ENCODE results near the gene ZNF107.

DNA sequence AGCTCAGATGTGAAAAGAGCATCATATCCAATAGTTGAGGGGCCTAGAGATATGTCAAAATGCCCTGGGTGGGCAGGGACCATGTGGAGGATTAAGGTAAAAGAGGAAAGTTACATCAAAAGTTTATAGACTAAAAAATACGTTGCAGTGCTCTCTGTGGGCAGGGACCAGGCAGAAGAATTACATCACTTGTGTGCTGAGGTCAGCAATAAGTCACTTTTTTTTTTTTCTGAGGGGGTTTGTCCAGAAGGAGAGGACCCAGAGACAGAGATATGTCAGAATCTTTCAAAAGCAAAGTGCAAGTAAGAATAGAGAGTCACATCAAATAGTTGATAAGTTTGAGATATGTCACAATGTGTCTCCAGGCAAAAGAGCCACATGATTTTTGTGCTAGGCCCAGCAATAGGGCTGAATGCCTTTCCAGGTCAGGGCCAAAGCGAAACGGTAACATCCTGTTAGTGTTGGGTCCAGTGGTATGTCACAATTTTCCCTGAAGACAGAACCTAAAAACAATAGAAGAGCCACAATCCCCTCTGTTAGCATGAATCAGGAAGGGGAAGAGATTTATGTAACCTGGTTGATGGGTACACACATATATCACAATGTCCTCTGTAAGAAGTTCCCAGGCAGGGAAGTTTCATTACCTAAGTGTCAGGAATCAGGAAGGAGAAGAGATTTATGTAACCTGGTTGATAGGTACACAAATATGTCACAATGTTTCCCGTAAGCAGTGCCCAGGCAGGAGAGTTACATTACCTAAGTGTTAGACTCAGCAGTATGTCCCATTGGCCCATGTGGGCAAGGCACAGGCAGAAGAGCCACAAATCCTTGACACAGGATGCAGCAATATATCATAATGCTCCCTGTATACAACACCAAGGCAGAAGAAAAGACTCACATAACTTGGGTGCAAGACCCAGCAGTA lies 28.1 kb upstream of the ZNF107 start:
- TF ChIP-seq, protein P1, sequence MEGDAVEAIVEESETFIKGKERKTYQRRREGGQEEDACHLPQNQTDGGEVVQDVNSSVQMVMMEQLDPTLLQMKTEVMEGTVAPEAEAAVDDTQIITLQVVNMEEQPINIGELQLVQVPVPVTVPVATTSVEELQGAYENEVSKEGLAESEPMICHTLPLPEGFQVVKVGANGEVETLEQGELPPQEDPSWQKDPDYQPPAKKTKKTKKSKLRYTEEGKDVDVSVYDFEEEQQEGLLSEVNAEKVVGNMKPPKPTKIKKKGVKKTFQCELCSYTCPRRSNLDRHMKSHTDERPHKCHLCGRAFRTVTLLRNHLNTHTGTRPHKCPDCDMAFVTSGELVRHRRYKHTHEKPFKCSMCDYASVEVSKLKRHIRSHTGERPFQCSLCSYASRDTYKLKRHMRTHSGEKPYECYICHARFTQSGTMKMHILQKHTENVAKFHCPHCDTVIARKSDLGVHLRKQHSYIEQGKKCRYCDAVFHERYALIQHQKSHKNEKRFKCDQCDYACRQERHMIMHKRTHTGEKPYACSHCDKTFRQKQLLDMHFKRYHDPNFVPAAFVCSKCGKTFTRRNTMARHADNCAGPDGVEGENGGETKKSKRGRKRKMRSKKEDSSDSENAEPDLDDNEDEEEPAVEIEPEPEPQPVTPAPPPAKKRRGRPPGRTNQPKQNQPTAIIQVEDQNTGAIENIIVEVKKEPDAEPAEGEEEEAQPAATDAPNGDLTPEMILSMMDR (IDR thresholded peaks at IDR 0.05 in 4 of 5, conservative IDR thresholded peaks at IDR 0.05 in 1 of 5) = no peak
- no peak for TF ChIP-seq POLR2A (IDR thresholded peaks at IDR 0.05)
